Measurements from ENCODE around the gene ZFHX2.

ZFHX2 gene

DNA sequence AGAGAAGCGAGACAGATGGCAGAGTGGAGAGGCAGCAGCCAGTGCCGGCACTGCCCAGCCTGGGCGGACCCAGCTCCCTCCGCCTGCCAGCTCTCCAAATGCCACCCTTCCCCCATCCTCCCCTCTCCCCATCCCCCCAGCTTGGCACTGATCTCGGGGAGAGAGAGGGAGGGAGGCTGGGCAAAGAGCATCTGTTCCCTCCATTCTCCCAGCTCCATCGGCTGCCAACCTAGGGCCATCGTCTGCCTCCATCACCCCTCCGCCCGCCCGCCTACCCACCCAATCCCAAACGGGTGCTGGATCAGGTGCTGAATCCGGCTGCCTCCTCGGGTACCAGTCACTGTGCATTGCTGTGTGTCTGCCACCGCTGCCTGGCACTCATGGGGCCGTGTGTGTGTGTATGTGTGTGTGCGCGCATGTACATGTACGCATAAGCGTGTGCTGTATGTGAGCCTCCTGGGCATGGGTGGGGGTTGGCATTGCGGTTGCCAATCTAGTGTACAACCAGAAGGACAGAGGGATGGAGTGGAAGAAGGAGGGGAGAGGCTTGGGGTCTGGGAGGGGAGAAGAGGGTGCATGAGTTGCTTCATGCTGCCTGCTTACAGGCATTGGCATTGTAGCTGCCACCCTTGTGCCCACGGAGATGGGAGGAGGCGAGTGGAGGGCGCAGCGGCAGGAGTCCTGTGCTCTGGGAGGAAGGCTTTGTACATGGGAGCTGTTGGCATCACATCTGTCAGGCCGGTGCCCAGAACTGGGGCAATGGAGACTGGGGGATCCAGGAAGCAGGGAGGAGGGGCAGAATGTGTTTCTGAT is 38.4 kb downstream of the ZFHX2 start:
- H3K9me2 ChIP-seq (ENCODE audit: low read depth, low read length) = no peaks in the 10 kb centered on the region
- no peak overlapping the region for H2AFZ ChIP-seq (ENCODE audit: low read length)
- no peaks in the 10 kb centered on the region for H3K9me3 ChIP-seq (ENCODE audit: low read length)
- no peak overlapping the region for H3K9ac ChIP-seq (ENCODE audit: low read length)
- no peaks in the 10 kb centered on the region for H3K36me3 ChIP-seq (ENCODE audit: insufficient read depth, low read length)
- H3K27ac ChIP-seq (ENCODE audit: low read depth, low read length, poor library complexity, severe bottlenecking) = no peak overlapping the region
- H3K4me3 ChIP-seq (ENCODE audit: low read depth, low read length, poor library complexity, severe bottlenecking) = no peak overlapping the region
- 0 out of 2 replicates have a peak, but pooled peaks cover 3% of the 10 kb centered on the region for H3K27me3 ChIP-seq (ENCODE audit: insufficient read depth, low read length)
- H3F3A ChIP-seq (ENCODE audit: insufficient read depth, low read length) = no peaks in the 10 kb centered on the region
- no peaks in the 10 kb centered on the region for H3K4me1 ChIP-seq (ENCODE audit: insufficient read depth, low read length, severe bottlenecking)
- H3K79me2 ChIP-seq (ENCODE audit: insufficient read depth, low read length) = no peaks in the 10 kb centered on the region
- no peak overlapping the region for H3K4me2 ChIP-seq (ENCODE audit: low read length)
- no peak for TF ChIP-seq EZH2 (IDR thresholded peaks at IDR 0.05; ENCODE audit: borderline replicate concordance, low read length)
- TF ChIP-seq, protein P1, sequence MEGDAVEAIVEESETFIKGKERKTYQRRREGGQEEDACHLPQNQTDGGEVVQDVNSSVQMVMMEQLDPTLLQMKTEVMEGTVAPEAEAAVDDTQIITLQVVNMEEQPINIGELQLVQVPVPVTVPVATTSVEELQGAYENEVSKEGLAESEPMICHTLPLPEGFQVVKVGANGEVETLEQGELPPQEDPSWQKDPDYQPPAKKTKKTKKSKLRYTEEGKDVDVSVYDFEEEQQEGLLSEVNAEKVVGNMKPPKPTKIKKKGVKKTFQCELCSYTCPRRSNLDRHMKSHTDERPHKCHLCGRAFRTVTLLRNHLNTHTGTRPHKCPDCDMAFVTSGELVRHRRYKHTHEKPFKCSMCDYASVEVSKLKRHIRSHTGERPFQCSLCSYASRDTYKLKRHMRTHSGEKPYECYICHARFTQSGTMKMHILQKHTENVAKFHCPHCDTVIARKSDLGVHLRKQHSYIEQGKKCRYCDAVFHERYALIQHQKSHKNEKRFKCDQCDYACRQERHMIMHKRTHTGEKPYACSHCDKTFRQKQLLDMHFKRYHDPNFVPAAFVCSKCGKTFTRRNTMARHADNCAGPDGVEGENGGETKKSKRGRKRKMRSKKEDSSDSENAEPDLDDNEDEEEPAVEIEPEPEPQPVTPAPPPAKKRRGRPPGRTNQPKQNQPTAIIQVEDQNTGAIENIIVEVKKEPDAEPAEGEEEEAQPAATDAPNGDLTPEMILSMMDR (IDR thresholded peaks at IDR 0.05; ENCODE audit: low read length) = no peak
- no peaks in the 10 kb centered on the region for H4K20me1 ChIP-seq (ENCODE audit: insufficient read depth, low read length)

DNA sequence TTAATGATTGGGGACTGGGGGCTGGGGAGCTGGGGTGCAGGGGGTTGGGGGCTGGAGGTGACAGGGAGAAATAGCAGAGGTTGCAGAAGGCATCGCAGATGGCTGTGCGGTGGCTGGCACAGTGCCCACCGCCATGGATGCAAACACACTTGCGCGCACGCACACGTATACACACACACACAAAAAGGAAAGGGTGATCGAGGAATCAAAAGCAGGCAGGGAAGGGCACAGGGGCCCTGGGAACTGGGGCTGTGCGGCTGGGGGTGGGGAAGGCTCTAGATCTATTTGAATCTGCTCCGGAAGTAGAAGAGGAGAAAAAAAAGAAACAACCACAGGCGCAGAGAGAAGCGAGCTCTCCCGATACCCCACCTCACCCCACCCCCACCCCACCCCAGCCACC is 39.4 kb downstream of the ZFHX2 start:
- H2AFZ ChIP-seq (ENCODE audit: low read length) = no peak overlapping the region
- H3K9me3 ChIP-seq (ENCODE audit: low read length) = no peaks in the 10 kb centered on the region
- no peak overlapping the region for H3K27ac ChIP-seq (ENCODE audit: low read depth, low read length, poor library complexity, severe bottlenecking)
- no peak overlapping the region for H3K9ac ChIP-seq (ENCODE audit: low read length)
- H3F3A ChIP-seq (ENCODE audit: insufficient read depth, low read length) = no peaks in the 10 kb centered on the region
- no peaks in the 10 kb centered on the region for H3K79me2 ChIP-seq (ENCODE audit: insufficient read depth, low read length)
- no peaks in the 10 kb centered on the region for H3K27me3 ChIP-seq (ENCODE audit: insufficient read depth, low read length)
- TF ChIP-seq, protein P1 (IDR thresholded peaks at IDR 0.05; ENCODE audit: low read length) = no peak
- TF ChIP-seq EZH2 (IDR thresholded peaks at IDR 0.05; ENCODE audit: borderline replicate concordance, low read length) = no peak
- no peaks in the 10 kb centered on the region for H3K9me2 ChIP-seq (ENCODE audit: low read depth, low read length)
- H3K4me2 ChIP-seq (ENCODE audit: low read length) = no peak overlapping the region
- no peaks in the 10 kb centered on the region for H4K20me1 ChIP-seq (ENCODE audit: insufficient read depth, low read length)
- H3K36me3 ChIP-seq (ENCODE audit: insufficient read depth, low read length) = no peaks in the 10 kb centered on the region
- no peaks in the 10 kb centered on the region for H3K4me1 ChIP-seq (ENCODE audit: insufficient read depth, low read length, severe bottlenecking)
- H3K4me3 ChIP-seq (ENCODE audit: low read depth, low read length, poor library complexity, severe bottlenecking) = no peak overlapping the region

DNA sequence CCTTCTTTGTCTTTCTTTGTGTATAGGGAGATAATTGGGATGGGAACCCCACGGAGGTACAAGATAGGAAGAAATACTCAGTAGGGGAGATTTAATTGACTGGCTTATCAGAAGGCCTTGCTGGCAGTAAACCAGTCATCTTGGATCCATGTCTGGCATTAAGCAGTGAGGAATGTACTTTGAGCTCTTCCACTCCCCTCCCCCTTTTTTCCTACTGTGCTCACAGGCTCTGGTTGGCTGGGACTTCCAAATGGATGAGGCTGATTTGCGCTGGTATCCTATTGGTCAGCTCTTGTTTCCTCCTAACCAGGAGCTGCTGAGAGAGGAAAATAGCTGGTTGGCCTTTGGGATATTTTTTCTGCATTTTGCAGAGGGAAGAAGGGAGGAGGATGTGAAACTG is 57.3 kb downstream of the ZFHX2 start:
- Histone ChIP-seq H3K4me3 (ENCODE audit: low read depth, low read length, poor library complexity, severe bottlenecking) (no peak overlapping the region), H3K4me1 (ENCODE audit: insufficient read depth, low read length, severe bottlenecking) (no peaks in the 10 kb centered on the region), H4K20me1 (ENCODE audit: insufficient read depth, low read length) (no peaks in the 10 kb centered on the region), H3K9ac (ENCODE audit: low read length) (no peak overlapping the region), H3K27me3 (ENCODE audit: insufficient read depth, low read length) (no peaks in the 10 kb centered on the region), H3K27ac (ENCODE audit: low read depth, low read length, poor library complexity, severe bottlenecking) (no peak overlapping the region), H3K36me3 (ENCODE audit: insufficient read depth, low read length) (no peaks in the 10 kb centered on the region), H2AFZ (ENCODE audit: low read length) (no peak overlapping the region), H3K79me2 (ENCODE audit: insufficient read depth, low read length) (no peaks in the 10 kb centered on the region), H3K9me2 (ENCODE audit: low read depth, low read length) (no peaks in the 10 kb centered on the region), H3F3A (ENCODE audit: insufficient read depth, low read length) (no peaks in the 10 kb centered on the region), H3K9me3 (ENCODE audit: low read length) (no peaks in the 10 kb centered on the region), H3K4me2 (ENCODE audit: low read length) (no peak overlapping the region)
- no peak for TF ChIP-seq EZH2 (IDR thresholded peaks at IDR 0.05; ENCODE audit: borderline replicate concordance, low read length)
- TF ChIP-seq, protein P1 (IDR thresholded peaks at IDR 0.05; ENCODE audit: low read length) = no peak
